Transverse colon (tissue), 4 donors: Measurements from ENCODE around the gene LRRC32. TPM values are rescaled to one million over a fixed set of nuclear protein-coding genes. Genes with fewer than 3 reads are reported as not detected.

Experiments used
- DNase-seq: peaks from one replicate; pipeline ENCODE4 v3.0.0-alpha.2; 2019
- H3K27ac ChIP-seq, 4 donors: fragments of 200-600 bp; sonication (generic); 2 replicates each; pipeline ENCODE4 v1.5.1; 2016 to 2018; ENCODE audit warnings: inconsistent platforms in 4 of 4
- H3K27me3 ChIP-seq: fragments of 200-600 bp; sonication (generic); 2 replicates; pipeline ENCODE4 v1.5.1; 2017; ENCODE audit warnings: inconsistent platforms
- H3K36me3 ChIP-seq, 4 donors: fragments of 200-600 bp; sonication (generic); 2 replicates each; pipeline ENCODE4 v1.5.1; 2017 to 2019; ENCODE audit warnings: inconsistent platforms in 4 of 4
- H3K4me1 ChIP-seq, 4 donors: fragments of 200-600 bp; sonication (generic); 2 replicates each; pipeline ENCODE4 v1.5.1; 2017 to 2020; ENCODE audit warnings: inconsistent platforms in 4 of 4
- H3K4me3 ChIP-seq, 4 donors: fragments of 200-600 bp; sonication (generic); 1 replicate in 1 of 4; 2 replicates in 3 of 4; pipeline versions ENCODE4 v1.5.1 to v1.6.1; 2017 to 2019; ENCODE audit warnings: inconsistent platforms in 4 of 4
- H3K9me3 ChIP-seq, 2 donors: fragments of 200-600 bp; sonication (generic); 2 replicates each; pipeline ENCODE4 v1.5.1; 2017 to 2019; ENCODE audit warnings: inconsistent platforms in 2 of 2
- CTCF ChIP-seq, 5 experiments: fragments of 200-600 bp in 3 of 5; fragments of 450-650 bp in 2 of 5; sonication (generic) in 3 of 5; IDR thresholded peaks; 1 replicate in 2 of 5; 2 replicates in 3 of 5; pipeline ENCODE4 v1.5.1; 2016 to 2017; ENCODE audit warnings: antibody characterized with exemption in 5 of 5, inconsistent platforms in 3 of 5, mild to moderate bottlenecking in 2 of 5, moderate library complexity in 1 of 5
- EP300 ChIP-seq: sonication (generic); formaldehyde crosslinking; IDR thresholded peaks from one replicate; pipeline ENCODE4 v1.6.1; 2017; ENCODE audit warnings: antibody characterized with exemption, low read depth
- POLR2A ChIP-seq: fragments of 450-650 bp; IDR thresholded peaks from one replicate; pipeline ENCODE4 v1.6.1; 2016; ENCODE audit warnings: antibody characterized with exemption, mild to moderate bottlenecking, moderate library complexity
- POLR2AphosphoS5 ChIP-seq, 3 donors: sonication (generic); formaldehyde crosslinking; IDR thresholded peaks; one replicate each; pipeline ENCODE4 v1.6.1; 2016; ENCODE audit warnings: antibody characterized with exemption in 3 of 3
- WGBS, 2 donors: methylation state at CpG; one replicate each; pipeline ENCODE4 v1.1.5; 2018; ENCODE audit warnings: low coverage in 1 of 2; 5-methylcytosine and 5-hydroxymethylcytosine counted together
- in situ Hi-C, 4 donors: fragments of 200-750 bp; cut with MboI; loops; one replicate each; pipeline versions ENCODE4 v1.15.0 to v1.15.1; 2017; ENCODE audit warnings: low sequenced_read_pairs in 3 of 4, low pct_ligation_motif_present in 1 of 4, low pct_unique_long_range_greater_than_20kb in 1 of 4
- intact Hi-C: fragments of 100-400 bp; cut with DNase I; formaldehyde crosslinking; loops from one replicate; pipeline ENCODE4 v1.15.1; 2023; ENCODE audit warnings: low total_unique reads
- total RNA-seq, 4 donors: library from RNA; depleted of rRNA; stranded (reverse); fragments of >200 nt; gene quantifications; one replicate each; pipeline ENCODE4 v1.1.0, GENCODE V29; 2016

LRRC32 gene
- total RNA-seq, 4 donors from 2014 or later: 5.1 to 11.5 (median 9.1) TPM

DNA sequence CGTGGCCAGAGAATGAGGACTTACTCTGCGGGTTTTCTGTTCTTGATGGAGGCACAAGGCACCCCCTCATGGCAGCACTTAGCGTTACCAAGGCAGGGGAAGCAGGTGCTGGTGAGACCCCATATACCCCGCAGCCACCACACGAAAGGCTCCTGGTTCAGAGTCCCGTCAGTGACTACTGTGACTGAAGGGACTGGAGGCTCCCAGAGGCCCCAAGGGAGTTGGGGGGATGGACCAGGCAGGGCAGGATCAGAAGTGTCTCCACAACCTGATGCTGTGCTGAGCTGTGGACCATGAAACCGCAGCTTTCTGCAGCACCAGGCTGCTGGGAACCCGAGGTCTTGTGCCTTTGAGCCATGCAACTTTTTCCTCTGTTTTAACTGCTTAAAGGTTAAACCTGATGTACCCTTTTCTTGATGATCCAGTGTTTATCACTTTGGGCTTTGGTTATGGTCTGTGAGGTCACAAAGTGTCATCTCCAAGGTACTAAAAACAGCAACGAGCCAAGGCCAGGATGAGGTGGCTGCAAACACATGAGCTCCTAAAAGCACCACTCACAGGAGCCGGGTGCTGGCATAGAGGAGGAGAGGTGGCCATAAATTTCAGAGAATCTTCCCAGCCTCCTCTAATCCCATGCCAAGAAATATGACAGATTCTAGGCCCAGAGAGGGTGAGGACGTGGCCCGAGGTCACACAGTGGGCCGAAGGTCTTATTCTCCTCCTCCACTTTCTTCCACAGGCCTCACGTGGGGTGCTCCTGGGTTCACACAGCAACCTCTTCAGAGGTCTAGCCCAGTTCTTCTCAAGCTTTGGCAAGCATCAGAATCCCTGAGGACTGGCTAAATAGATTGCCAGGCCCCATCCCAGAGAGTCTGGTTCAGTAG is 4.2 kb upstream of the LRRC32 start:
- no peak for TF ChIP-seq EP300
- TF ChIP-seq POLR2A: no peak
- TF ChIP-seq POLR2AphosphoS5 (IDR thresholded peaks at IDR 0.05): no peak
- TF ChIP-seq CTCF (IDR thresholded peaks at IDR 0.05): no peak
- no peak for DNase-seq
- no peaks in the 10 kb centered on the region for H3K36me3 ChIP-seq
- in situ Hi-C loops: no loop called here
- H3K4me1 ChIP-seq: peaks cover 6 to 30% (median 24%) of the 10 kb centered on the region in 4 donors
- intact Hi-C loops: loop anchor here (10.0 kb wide), 1 partner anchor 120 kb away; no protein-coding TSS in a partner anchor
- H3K27me3 ChIP-seq: peaks cover 10% of the 10 kb centered on the region
- H3K9me3 ChIP-seq: no peaks in the 10 kb centered on the region
- H3K4me3 ChIP-seq: no peak overlapping the region
- H3K27ac ChIP-seq: no peak overlapping the region
- WGBS, 2 donors: 20 to 81% methylated on average over 1 to 14 of the region's 14 CpGs

DNA sequence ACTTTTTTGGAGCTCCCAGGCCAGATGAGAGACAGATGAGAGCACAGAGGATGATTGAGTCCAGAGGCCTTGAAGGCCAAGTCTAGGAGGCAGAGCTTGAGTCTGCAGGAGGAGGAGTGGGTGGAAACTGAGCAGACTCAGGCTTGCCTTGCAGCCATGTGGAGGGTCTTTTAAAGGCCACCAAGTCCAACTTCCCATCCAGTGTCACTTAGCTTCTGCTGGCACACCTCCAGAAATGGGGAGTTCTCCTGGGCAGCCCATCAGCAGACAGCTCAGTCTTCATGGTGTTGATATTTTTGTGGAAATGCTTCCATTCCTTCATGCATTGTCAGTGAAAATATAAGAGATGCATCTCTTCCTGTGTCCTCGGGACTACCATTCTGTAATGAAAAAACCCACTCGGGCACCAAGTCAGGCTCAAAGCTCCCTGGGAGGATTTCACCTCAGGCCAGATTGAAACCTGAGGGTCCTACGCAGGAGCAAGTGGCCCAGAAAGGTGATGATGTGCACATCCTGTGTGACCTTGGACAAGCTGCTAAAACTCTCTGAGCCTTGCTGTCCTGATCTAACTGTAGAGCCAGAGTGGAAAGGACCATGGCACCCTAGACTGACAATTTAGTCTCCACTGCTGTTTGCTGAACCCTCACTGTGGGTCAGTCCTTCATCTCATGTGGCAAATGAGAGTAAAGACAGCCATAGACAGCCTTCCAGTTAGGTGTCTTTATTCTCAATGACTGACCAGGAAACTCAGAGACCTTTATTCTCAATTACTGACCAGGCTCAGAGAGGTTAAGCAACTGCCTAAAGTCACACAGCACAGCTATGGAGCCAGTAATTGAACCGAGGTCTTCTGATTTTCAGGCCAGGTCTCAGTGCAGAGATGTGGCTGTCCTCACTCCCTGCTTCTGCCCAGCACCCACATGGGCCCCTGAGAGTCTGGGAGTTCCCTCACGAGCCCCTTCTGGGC is 2.9 kb upstream of the LRRC32 start:
- TF ChIP-seq EP300: no peak
- TF ChIP-seq POLR2AphosphoS5 (IDR thresholded peaks at IDR 0.05): no peak
- no peak for TF ChIP-seq CTCF (IDR thresholded peaks at IDR 0.05)
- TF ChIP-seq POLR2A: no peak
- Histone ChIP-seq H3K4me1 (peaks cover 6 to 30% (median 25%) of the 10 kb centered on the region in 4 donors), H3K4me3 (no peak overlapping the region), H3K27me3 (peaks cover 12% of the 10 kb centered on the region), H3K9me3 (no peaks in the 10 kb centered on the region), H3K36me3 (no peaks in the 10 kb centered on the region), H3K27ac (no peak overlapping the region)
- in situ Hi-C loops (no loop called here), intact Hi-C loops (loop anchor here (10.0 kb wide), 1 partner anchor 119 kb away; no protein-coding TSS in a partner anchor)
- 87% methylated on average over 5 of the region's 5 CpGs; no CpG with 5 or more reads in 1 of the 2 donors for WGBS, 2 donors
- DNase-seq: no peak

GRCh38 chr11:76672431-76673175 is 2.1 kb upstream of the LRRC32 start:
- H3K27ac ChIP-seq: peak overlapping the region in 3 of 4 donors; percentile 8 to 75 (median 17)
- no peaks in the 10 kb centered on the region for H3K36me3 ChIP-seq
- 56 to 57% methylated on average over 2 to 14 of the region's 14 CpGs for WGBS, 2 donors
- no peak for TF ChIP-seq EP300
- TF ChIP-seq POLR2AphosphoS5 (IDR thresholded peaks at IDR 0.05): no peak
- no peak for TF ChIP-seq POLR2A
- no peak for TF ChIP-seq CTCF (IDR thresholded peaks at IDR 0.05)
- in situ Hi-C loops: no loop called here
- DNase-seq: peak; percentile 41
- no peaks in the 10 kb centered on the region for H3K9me3 ChIP-seq
- H3K27me3 ChIP-seq: peaks cover 12% of the 10 kb centered on the region
- no peak overlapping the region for H3K4me3 ChIP-seq
- H3K4me1 ChIP-seq: peaks cover 6 to 28% (median 25%) of the 10 kb centered on the region in 4 donors
- intact Hi-C loops: loop anchor here (10.0 kb wide), 1 partner anchor 118 kb away; no protein-coding TSS in a partner anchor
